Activated naive CD8-positive, alpha-beta T cell treated with anti-CD3 and anti-CD28 coated beads, Interleukin-2, amount 10 ng/mL, durations not matched to agents 7 days and 5 days (primary cell): Measurements from ENCODE around the gene CXCL13. TPM values are rescaled to one million over a fixed set of nuclear protein-coding genes. Genes with fewer than 3 reads are reported as not detected.

ENCODE experiments used
- ATAC-seq: fragments of 150-1000 bp; cut with Tn5 transposase; one replicate; pipeline ENCODE4 v1.10.0; 2021; ENCODE audit warnings: low read depth, moderate library complexity
- POLR2A ChIA-PET: fragments of 350-600 bp; sonication (Branson Sonifier 250); formaldehyde crosslinking; loops from one replicate; lab custom pipeline; 2021; ENCODE audit warnings: antibody characterized with exemption; lab: Charles Lee
- DNase-seq: peaks from one replicate; pipeline ENCODE4 v3.0.0; 2021
- H3K27ac Mint-ChIP-seq: one replicate; pipeline ENCODE4 v1.8.0; 2022; ENCODE audit warnings: mild to moderate bottlenecking, mixed read lengths
- H3K27me3 Mint-ChIP-seq: one replicate; pipeline ENCODE4 v1.8.0; 2022; ENCODE audit warnings: mild to moderate bottlenecking, moderate library complexity, mixed read lengths
- H3K36me3 Mint-ChIP-seq: one replicate; pipeline ENCODE4 v1.8.0; 2021; ENCODE audit warnings: mild to moderate bottlenecking, mixed read lengths
- H3K4me1 Mint-ChIP-seq: one replicate; pipeline ENCODE4 v1.8.0; 2021; ENCODE audit warnings: mixed read lengths
- H3K4me3 Mint-ChIP-seq: one replicate; pipeline ENCODE4 v1.8.0; 2022; ENCODE audit warnings: mild to moderate bottlenecking, moderate library complexity, mixed read lengths
- H3K9me3 Mint-ChIP-seq: one replicate; pipeline ENCODE4 v1.8.0; 2021; ENCODE audit warnings: mixed read lengths
- total RNA-seq, 2 experiments: library from RNA; stranded (reverse); gene quantifications; one replicate each; pipeline ENCODE4 v1.2.3, GENCODE V29; 2021

Gene CXCL13
- total RNA-seq, 2 experiments from 2014 or later = not detected

DNA sequence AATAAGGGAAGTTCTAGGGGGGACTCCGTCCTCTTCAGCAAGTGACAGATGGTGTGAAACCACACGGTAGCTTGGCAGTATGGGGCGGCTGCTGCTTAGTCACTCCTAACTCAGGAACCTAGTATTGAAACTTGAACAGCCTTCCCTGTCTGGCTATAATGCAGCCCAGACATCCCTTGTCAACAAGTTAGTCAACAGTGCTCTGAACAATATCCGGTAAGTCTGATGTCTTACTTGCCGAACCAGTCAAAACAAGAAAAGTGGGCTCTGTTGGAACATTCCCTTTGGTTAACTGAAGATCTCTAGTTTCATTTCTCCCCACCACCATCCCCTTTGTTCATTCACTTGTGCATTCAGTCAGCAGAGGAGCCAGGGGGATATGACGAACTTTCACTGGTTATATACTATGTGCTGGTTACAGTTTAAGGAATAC lies 18.7 kb upstream of the CXCL13 start:
- POLR2A ChIA-PET = no interaction called here
- H3K9me3 Mint-ChIP-seq = peaks cover 6% of the 10 kb centered on the region
- H3K4me3 Mint-ChIP-seq = peak overlapping the region; percentile 32
- peaks cover 6% of the 10 kb centered on the region for H3K36me3 Mint-ChIP-seq
- peak overlapping the region; percentile 70 for H3K27ac Mint-ChIP-seq
- H3K4me1 Mint-ChIP-seq = peaks cover 17% of the 10 kb centered on the region
- ATAC-seq (peak; percentile 93), DNase-seq (no peak)
- H3K27me3 Mint-ChIP-seq = peaks cover 2% of the 10 kb centered on the region

- DNase-seq (no peak), ATAC-seq (no peak)
- peaks cover 2% of the 10 kb centered on the region for H3K27me3 Mint-ChIP-seq
- no peak overlapping the region for H3K27ac Mint-ChIP-seq
- peaks cover 2% of the 10 kb centered on the region for H3K9me3 Mint-ChIP-seq
- H3K36me3 Mint-ChIP-seq = peaks cover 1% of the 10 kb centered on the region
- peaks cover 33% of the 10 kb centered on the region for H3K4me1 Mint-ChIP-seq
- no peak overlapping the region for H3K4me3 Mint-ChIP-seq
- POLR2A ChIA-PET = no interaction called here
Observed at GRCh38 chr4:77590482-77590881, 15.1 kb upstream of the CXCL13 start.

DNA sequence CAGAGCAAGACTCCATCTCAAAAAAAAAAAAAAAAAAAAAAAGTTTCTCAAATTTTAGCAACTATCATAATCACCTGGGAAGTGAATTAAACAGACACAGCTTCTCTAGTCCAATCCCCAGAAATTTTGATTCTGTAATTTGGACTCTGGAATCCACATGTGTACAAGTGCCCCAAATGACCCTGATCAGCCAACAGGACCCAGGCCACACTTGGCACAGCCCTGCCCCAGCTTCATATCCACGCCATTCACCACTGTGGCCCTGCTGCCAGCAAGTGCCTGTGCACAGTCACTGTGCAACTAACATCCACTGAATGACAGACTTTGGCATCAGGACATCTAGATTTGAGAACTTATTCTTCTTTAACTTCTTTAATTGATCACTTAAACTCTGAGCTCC lies 14.1 kb upstream of the CXCL13 start:
- no peak for DNase-seq
- H3K27ac Mint-ChIP-seq = no peak overlapping the region
- ATAC-seq = no peak
- H3K9me3 Mint-ChIP-seq = peaks cover 2% of the 10 kb centered on the region
- H3K36me3 Mint-ChIP-seq = no peaks in the 10 kb centered on the region
- POLR2A ChIA-PET = interaction anchor here (0.6 kb wide), 1 partner anchor 703 kb away, joined by 3 read pairs; no protein-coding TSS in a partner anchor
- H3K27me3 Mint-ChIP-seq = peaks cover 2% of the 10 kb centered on the region
- H3K4me3 Mint-ChIP-seq = no peak overlapping the region
- peaks cover 35% of the 10 kb centered on the region for H3K4me1 Mint-ChIP-seq

- H3K4me3 Mint-ChIP-seq = peak overlapping the region; percentile 15
- H3K36me3 Mint-ChIP-seq = no peaks in the 10 kb centered on the region
- H3K4me1 Mint-ChIP-seq = peaks cover 25% of the 10 kb centered on the region
- DNase-seq (no peak), ATAC-seq (no peak)
- peaks cover 4% of the 10 kb centered on the region for H3K9me3 Mint-ChIP-seq
- peaks cover 2% of the 10 kb centered on the region for H3K27me3 Mint-ChIP-seq
- no peak overlapping the region for H3K27ac Mint-ChIP-seq
- POLR2A ChIA-PET = no interaction called here
Observed at GRCh38 chr4:77593101-77593500, 12.5 kb upstream of the CXCL13 start.

- Mint-ChIP-seq H3K36me3 (no peaks in the 10 kb centered on the region), H3K4me1 (peaks cover 23% of the 10 kb centered on the region), H3K27me3 (peaks cover 2% of the 10 kb centered on the region), H3K27ac (no peak overlapping the region), H3K9me3 (peaks cover 4% of the 10 kb centered on the region), H3K4me3 (no peak overlapping the region)
- POLR2A ChIA-PET = no interaction called here
- ATAC-seq = no peak
- DNase-seq = no peak
Observed at GRCh38 chr4:77593993-77594392, 11.6 kb upstream of the CXCL13 start.

- POLR2A ChIA-PET = no interaction called here
- no peaks in the 10 kb centered on the region for H3K36me3 Mint-ChIP-seq
- no peak overlapping the region for H3K4me3 Mint-ChIP-seq
- H3K9me3 Mint-ChIP-seq = peaks cover 4% of the 10 kb centered on the region
- DNase-seq = no peak
- peaks cover 22% of the 10 kb centered on the region for H3K4me1 Mint-ChIP-seq
- peaks cover 4% of the 10 kb centered on the region for H3K27me3 Mint-ChIP-seq
- ATAC-seq = peak; percentile 45
- no peak overlapping the region for H3K27ac Mint-ChIP-seq
Observed at GRCh38 chr4:77595364-77595973, 10.2 kb upstream of the CXCL13 start.

- Mint-ChIP-seq H3K27me3 (peaks cover 11% of the 10 kb centered on the region), H3K4me3 (no peak overlapping the region), H3K27ac (no peak overlapping the region), H3K4me1 (peaks cover 8% of the 10 kb centered on the region), H3K9me3 (peaks cover 1% of the 10 kb centered on the region), H3K36me3 (no peaks in the 10 kb centered on the region)
- ATAC-seq (no peak), DNase-seq (no peak)
- POLR2A ChIA-PET = interaction anchor here (1.1 kb wide), 1 partner anchor 203 kb away, joined by 3 read pairs; no protein-coding TSS in a partner anchor
Observed at GRCh38 chr4:77599378-77599777, 6.2 kb upstream of the CXCL13 start.

DNA sequence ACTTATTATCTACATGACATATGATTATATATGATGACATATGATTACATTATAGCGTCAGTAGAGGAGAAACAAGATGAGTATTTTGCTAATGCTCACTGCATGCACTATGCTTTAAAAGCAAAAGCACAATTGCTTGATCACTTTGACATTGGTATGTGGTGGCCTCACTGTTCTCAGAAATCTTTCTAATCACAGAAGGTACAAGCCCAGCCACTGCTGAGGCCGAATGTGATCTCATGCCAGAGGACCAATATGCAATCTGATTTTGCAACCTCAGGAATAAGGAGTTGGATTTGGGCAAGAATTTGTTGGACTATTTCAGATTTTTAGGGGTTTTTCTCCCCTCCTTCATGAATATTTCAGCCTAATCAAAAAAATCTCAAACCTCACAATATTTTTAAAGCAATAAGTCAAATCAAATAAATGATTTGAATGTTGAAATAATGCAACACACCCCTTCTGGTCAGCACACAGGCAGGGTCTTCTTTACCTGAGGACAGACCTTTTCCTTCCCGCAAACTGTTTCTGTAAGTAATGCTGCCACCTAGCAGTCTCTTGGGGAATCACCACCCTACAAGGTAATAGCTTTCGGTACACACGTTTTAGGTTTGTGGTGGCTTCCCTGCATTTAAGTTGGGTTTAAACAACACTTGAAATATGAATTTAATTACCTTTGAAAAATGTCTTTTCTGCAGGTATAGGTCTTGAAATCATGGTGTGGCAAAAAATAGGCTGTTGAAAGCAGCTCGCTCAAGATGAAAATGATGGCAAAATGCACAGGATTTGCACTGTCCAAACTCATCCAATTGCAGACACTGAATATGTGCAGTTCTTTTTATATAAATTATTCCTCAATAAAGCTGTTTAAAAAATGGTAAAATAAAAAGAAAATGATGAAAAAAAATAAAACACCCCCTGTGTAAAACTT lies 4.8 kb upstream of the CXCL13 start:
- no peak overlapping the region for H3K27ac Mint-ChIP-seq
- DNase-seq (no peak), ATAC-seq (no peak)
- peaks cover 13% of the 10 kb centered on the region for H3K27me3 Mint-ChIP-seq
- POLR2A ChIA-PET = no interaction called here
- H3K36me3 Mint-ChIP-seq = no peaks in the 10 kb centered on the region
- H3K4me1 Mint-ChIP-seq = peaks cover 3% of the 10 kb centered on the region
- H3K4me3 Mint-ChIP-seq = no peak overlapping the region
- peaks cover 1% of the 10 kb centered on the region for H3K9me3 Mint-ChIP-seq

DNA sequence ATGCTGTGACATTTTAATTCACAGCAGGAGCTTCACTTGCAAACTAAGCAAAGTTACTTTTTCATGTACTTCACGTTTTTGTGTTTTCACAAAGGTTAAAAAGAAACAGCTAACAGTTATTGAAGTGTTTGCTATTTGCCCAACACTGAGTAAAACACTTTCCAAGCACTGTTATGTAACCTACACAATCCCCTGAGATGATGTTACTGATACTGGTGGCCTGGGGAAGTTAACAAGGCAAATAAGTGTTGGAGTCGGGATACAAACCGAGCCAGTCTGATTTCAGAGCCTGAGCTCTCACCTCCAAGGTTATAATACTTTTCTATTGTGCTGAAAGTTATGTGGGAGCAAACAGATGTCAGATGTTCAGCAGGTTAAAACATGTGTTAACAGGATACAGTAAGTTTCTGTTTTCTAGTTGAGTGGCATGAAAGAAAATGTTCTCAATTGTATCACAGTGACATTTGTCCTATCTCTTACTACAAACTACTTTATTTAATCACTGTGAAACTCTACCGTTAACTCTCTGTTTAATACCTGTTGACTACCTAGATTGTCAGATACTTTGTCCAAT lies 3.9 kb upstream of the CXCL13 start:
- no peak for ATAC-seq

GRCh38 chr4:77613267-77613666 lies 7.6 kb downstream of the CXCL13 start:
- no peak overlapping the region for H3K27ac Mint-ChIP-seq
- H3K9me3 Mint-ChIP-seq = no peaks in the 10 kb centered on the region
- no peak for ATAC-seq
- POLR2A ChIA-PET = no interaction called here
- peaks cover 31% of the 10 kb centered on the region for H3K27me3 Mint-ChIP-seq
- DNase-seq = no peak
- peaks cover under 1% of the 10 kb centered on the region for H3K4me1 Mint-ChIP-seq
- no peak overlapping the region for H3K4me3 Mint-ChIP-seq
- H3K36me3 Mint-ChIP-seq = no peaks in the 10 kb centered on the region

More for the DNA sequence above, 3.9 kb upstream of the CXCL13 start:
- Mint-ChIP-seq H3K27ac (no peak overlapping the region), H3K36me3 (no peaks in the 10 kb centered on the region), H3K4me3 (no peak overlapping the region), H3K9me3 (peaks cover 1% of the 10 kb centered on the region), H3K27me3 (peaks cover 18% of the 10 kb centered on the region), H3K4me1 (peaks cover 3% of the 10 kb centered on the region)
- POLR2A ChIA-PET = no interaction called here
- no peak for DNase-seq

DNA sequence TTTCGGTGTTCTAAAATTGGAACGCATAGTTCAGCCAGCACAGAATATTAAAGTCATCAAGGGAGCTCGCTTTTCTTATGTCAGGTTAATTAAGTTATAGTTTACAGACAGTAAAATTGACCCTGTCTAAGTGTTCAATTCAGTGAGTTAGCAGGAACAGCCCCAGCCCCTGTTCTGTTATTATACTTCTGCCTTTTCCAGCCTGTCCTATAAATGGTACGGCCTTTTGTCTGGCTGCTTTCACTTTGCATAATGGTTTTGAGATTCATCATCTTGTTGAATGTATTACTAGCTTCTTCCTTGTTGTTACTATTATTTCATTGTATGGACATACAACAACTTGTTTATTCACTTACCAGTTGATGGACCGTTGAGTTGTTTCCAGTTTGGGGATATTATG lies 9.5 kb downstream of the CXCL13 start:
- Mint-ChIP-seq H3K9me3 (no peaks in the 10 kb centered on the region), H3K4me3 (no peak overlapping the region)
- ATAC-seq = no peak

DNA sequence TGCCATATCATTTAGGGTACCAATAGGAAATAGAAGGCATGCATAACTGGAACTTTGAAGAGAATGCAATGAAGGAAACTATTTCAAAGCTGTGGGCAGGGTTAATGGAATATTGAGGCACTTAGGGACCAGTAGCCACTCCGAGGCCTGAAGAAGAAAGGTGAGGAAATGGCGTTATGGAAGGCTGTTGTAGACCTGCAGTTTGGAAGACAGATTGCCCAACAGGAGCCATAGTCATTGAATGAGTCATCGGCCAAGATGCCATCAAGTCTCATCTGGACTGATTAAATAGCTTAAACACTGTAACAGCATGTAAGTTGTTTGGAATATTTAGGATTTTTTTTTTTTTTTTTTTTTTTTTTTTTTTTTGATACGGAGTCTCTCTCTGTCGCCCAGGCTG lies 11.6 kb downstream of the CXCL13 start:
- peaks cover 27% of the 10 kb centered on the region for H3K27me3 Mint-ChIP-seq
- no peak for DNase-seq
- H3K4me1 Mint-ChIP-seq = peaks cover 8% of the 10 kb centered on the region
- no peak for ATAC-seq
- H3K9me3 Mint-ChIP-seq = no peaks in the 10 kb centered on the region
- H3K36me3 Mint-ChIP-seq = no peaks in the 10 kb centered on the region
- POLR2A ChIA-PET = no interaction called here
- no peak overlapping the region for H3K27ac Mint-ChIP-seq
- H3K4me3 Mint-ChIP-seq = no peak overlapping the region

More for the DNA sequence above, 9.5 kb downstream of the CXCL13 start:
- H3K27me3 Mint-ChIP-seq = peaks cover 30% of the 10 kb centered on the region
- no peaks in the 10 kb centered on the region for H3K36me3 Mint-ChIP-seq
- H3K27ac Mint-ChIP-seq = no peak overlapping the region
- POLR2A ChIA-PET = no interaction called here
- no peak for DNase-seq
- peaks cover 8% of the 10 kb centered on the region for H3K4me1 Mint-ChIP-seq

- ATAC-seq (peak; percentile 89), DNase-seq (peak; percentile 47)
- peak overlapping the region; percentile 28 for H3K4me3 Mint-ChIP-seq
- H3K9me3 Mint-ChIP-seq = no peaks in the 10 kb centered on the region
- H3K27ac Mint-ChIP-seq = no peak overlapping the region
- H3K4me1 Mint-ChIP-seq = peaks cover 8% of the 10 kb centered on the region
- peaks cover 26% of the 10 kb centered on the region for H3K27me3 Mint-ChIP-seq
- POLR2A ChIA-PET = no interaction called here
- H3K36me3 Mint-ChIP-seq = no peaks in the 10 kb centered on the region
Observed at GRCh38 chr4:77618383-77619241, 13.0 kb downstream of the CXCL13 start.
